Stomach (tissue), 4 donors: Measurements from ENCODE around the gene HOMER3.

Experiments
- CTCF ChIP-seq, 7 experiments: fragments of 450-650 bp in 4 of 7; fragments of 200-600 bp in 3 of 7; sonication (generic) in 3 of 7; IDR thresholded peaks; one replicate each; pipeline ENCODE4 v1.5.1; 2016 to 2019; ENCODE audit warnings: antibody characterized with exemption in 7 of 7, control low read depth in 2 of 7, mild to moderate bottlenecking in 1 of 7
- POLR2A ChIP-seq, 4 donors: fragments of 450-650 bp; IDR thresholded peaks; one replicate each; pipeline ENCODE4 v1.6.1; 2016; ENCODE audit warnings: antibody characterized with exemption in 4 of 4, control low read depth in 2 of 4, mild to moderate bottlenecking in 1 of 4, moderate library complexity in 1 of 4
- POLR2AphosphoS5 ChIP-seq, 3 donors: sonication (generic); formaldehyde crosslinking; IDR thresholded peaks; one replicate each; pipeline ENCODE4 v1.6.1; 2016; ENCODE audit warnings: antibody characterized with exemption in 3 of 3

- TF ChIP-seq CTCF (IDR thresholded peaks at IDR 0.05) (no peak), POLR2A (IDR thresholded peaks at IDR 0.05) (no peak), POLR2AphosphoS5 (IDR thresholded peaks at IDR 0.05) (no peak)
Observed at GRCh38 chr19:18933297-18933696, 7.7 kb downstream of the HOMER3 start.
